HK-2 (cell line): ENCODE data around the gene METRNL.

Experiments used
- DNase-seq: peaks from one replicate; pipeline ENCODE4 v3.0.0-alpha.2; 2018; ENCODE audit not compliant: unreplicated experiment

METRNL gene

GRCh38 chr17:83080579-83080857 lies 1.1 kb downstream of the METRNL start:
- DNase-seq = no peak

- no peak for DNase-seq
These were observed 1.7 kb downstream of the METRNL start for GRCh38 chr17:83080858-83081683.

- no peak for DNase-seq
These were observed 2.3 kb downstream of the METRNL start for GRCh38 chr17:83081684-83082201.

- DNase-seq = no peak
These were observed 3.0 kb downstream of the METRNL start for GRCh38 chr17:83082424-83082823.

GRCh38 chr17:83082909-83083367 lies 3.5 kb downstream of the METRNL start:
- no peak for DNase-seq

GRCh38 chr17:83083368-83084201 lies 4.2 kb downstream of the METRNL start:
- DNase-seq = peak; percentile 70

GRCh38 chr17:83084214-83084613 lies 4.8 kb downstream of the METRNL start:
- no peak for DNase-seq

- DNase-seq = no peak
These were observed 5.2 kb downstream of the METRNL start for GRCh38 chr17:83084621-83085056.

- DNase-seq = no peak
These were observed 5.7 kb downstream of the METRNL start for GRCh38 chr17:83085103-83085502.

GRCh38 chr17:83085526-83086198 lies 6.3 kb downstream of the METRNL start:
- DNase-seq = no peak

GRCh38 chr17:83086199-83086880 lies 6.9 kb downstream of the METRNL start:
- no peak for DNase-seq

- DNase-seq = no peak
These were observed 7.7 kb downstream of the METRNL start for GRCh38 chr17:83086907-83087787.

GRCh38 chr17:83087788-83088360 lies 8.5 kb downstream of the METRNL start:
- no peak for DNase-seq

- no peak for DNase-seq
These were observed 9.0 kb downstream of the METRNL start for GRCh38 chr17:83088451-83088850.

- DNase-seq = no peak
These were observed 9.5 kb downstream of the METRNL start for GRCh38 chr17:83088909-83089308.

GRCh38 chr17:83089328-83090132 lies 10.1 kb downstream of the METRNL start:
- no peak for DNase-seq

- no peak for DNase-seq
These were observed 11.2 kb downstream of the METRNL start for GRCh38 chr17:83090444-83091256.
